Fibroblast of peridontal ligament (primary cell): ENCODE measurements around the gene SLC26A5.
"Not testable (repeated sequence)": the region's sequence is repeated elsewhere in the genome, so short reads cannot be mapped to it uniquely, and the experiment has no call there.

Source experiments
- DNase-seq: peaks from one replicate; pipeline ENCODE4 v3.0.0-alpha.2; 2010; ENCODE audit errors: extremely low read depth

The SLC26A5 gene, protein sequence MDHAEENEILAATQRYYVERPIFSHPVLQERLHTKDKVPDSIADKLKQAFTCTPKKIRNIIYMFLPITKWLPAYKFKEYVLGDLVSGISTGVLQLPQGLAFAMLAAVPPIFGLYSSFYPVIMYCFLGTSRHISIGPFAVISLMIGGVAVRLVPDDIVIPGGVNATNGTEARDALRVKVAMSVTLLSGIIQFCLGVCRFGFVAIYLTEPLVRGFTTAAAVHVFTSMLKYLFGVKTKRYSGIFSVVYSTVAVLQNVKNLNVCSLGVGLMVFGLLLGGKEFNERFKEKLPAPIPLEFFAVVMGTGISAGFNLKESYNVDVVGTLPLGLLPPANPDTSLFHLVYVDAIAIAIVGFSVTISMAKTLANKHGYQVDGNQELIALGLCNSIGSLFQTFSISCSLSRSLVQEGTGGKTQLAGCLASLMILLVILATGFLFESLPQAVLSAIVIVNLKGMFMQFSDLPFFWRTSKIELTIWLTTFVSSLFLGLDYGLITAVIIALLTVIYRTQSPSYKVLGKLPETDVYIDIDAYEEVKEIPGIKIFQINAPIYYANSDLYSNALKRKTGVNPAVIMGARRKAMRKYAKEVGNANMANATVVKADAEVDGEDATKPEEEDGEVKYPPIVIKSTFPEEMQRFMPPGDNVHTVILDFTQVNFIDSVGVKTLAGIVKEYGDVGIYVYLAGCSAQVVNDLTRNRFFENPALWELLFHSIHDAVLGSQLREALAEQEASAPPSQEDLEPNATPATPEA

DNA sequence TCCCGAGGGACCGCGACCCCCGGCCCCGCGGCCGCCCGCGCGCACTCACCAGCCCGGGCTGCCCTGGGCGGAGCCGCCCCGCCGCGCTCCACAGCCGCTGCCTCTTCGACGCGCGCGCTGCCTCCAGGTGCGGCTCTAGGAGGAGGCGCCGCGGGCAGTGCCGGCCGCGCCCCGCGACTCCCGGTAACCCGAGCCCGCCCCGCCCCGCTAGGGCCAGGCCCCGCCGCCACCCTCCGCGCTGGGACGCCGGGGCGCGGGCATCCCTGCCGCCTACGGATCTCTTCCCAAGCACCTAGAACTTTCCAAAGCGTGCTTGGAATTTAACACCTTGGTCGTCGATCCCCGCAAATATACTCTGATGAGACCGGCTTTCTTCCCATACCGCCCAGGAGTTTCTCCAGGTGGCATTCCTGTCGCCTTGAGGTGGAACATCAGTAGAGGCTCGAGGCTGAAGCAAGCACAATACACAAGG is at the start of gene SLC26A5:
Gene SLC26A5, minus strand, starts transcription at position 159 of the 472 bp plus-strand sequence. CDS start 24,693 bp downstream, outside the sequence.
- no peak for DNase-seq

DNA sequence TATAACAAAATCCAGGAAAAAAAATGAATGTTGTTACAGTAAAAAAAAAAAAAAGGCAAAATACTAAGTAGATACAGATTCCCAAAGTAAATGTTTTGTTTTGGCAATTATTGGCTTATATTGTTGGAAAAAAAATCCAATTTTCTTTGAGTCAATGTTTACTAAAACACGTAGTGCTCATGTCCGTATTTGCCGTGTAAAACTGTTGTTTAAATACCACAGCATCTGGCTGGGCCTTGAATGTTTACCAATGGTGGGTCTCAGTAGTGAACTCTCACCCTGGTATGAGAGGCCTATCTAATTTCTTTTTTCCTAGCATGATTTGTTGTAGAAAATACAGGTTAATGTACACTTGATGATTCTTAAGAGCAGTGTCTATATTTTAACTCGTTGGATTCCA is 41.4 kb upstream of the SLC26A5 start:
- no peak for DNase-seq

DNA sequence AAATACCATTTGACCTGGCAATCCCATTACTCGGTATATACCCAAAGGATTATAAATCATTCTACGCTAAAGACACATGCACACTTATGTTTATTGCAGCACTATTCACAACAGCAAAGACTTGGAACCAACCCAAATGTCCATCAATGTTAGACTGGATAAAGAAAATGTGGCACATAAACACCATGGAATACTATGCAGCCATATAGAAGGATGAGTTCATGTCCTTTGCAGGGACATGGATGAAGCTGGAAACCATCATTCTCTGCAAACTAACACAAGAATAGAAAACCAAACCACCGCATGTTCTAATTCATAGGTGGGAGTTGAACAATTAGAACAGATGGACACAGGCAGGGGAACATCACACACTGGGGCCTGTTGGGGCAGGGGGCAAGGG is 40.9 kb upstream of the SLC26A5 start:
- not testable (repeated sequence) for DNase-seq

DNA sequence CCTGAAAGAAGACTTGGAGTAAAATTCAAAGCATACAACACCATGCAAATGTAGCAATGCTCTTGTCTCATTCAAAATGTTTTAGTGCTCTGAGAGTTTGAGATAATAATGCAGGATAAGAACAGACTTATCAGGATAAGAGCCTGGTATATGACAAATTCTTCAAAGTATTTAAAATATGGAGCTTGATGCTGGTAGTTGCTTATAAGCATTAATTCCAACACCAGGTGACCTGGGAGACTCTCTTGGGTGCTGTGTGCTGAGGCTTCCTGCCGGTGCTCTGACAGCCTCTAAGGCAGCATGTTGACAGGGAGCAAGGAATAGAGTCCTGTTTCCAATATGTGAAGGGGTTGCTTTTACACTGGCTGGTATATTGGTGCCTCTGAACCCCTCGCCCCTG is 34.8 kb upstream of the SLC26A5 start:
- no peak for DNase-seq

DNA sequence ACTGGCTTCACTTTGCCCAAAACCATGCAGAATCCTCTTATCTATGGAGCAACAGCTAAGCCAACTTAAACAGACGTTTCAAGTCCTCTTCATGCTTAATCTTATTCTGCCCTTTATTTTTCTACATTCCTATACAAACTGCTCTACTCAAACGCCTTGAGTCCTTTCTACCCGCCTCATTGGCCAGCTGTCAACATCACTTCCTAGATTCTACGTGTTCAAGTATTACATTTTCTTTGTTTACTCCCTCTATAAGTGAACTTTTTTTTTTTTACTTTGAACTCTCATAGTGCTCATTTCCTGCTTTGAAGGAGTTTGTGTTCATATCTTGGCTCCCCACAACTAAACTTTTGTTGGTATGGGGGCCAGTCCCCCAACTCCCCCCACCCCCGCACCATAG is 28.9 kb upstream of the SLC26A5 start:
- no peak for DNase-seq

DNA sequence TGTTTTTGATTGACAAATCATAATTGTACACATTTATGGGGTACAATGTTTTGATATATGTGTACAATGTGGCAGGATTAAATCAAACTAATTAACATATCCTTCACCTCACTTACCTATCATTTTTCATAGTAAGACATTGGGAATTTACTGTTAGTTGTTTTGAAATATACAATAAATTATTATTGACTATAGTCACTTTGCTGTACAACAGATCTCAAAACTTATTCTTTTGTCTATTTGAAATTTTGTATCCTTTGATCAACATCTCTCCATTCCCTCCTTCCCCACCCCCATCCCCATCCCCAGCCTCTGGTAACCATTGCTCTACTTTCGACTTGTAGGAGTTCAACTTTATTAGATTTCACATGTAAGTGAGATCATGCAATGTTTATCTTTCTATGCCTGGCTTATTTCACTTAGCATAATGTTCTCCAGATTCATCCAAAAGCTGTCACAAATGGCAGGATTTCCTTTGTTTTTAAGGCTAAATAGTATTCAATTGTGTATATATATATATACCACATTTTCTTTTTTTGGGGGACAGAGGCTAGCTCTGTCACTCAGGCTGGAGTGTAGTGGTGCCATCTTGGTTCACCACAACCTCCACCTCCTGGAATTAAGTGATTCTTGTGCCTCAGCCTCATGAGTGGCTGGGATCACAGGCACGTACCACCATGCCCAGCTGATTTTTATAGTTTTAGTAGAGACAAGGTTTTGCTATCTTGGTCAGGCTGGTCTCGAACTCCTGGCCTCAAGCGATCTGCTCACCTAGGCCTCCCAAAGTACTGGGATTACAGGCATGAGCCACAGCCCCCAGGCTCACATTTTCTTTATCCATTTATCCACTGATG is 23.3 kb upstream of the SLC26A5 start:
- DNase-seq, result no peak

DNA sequence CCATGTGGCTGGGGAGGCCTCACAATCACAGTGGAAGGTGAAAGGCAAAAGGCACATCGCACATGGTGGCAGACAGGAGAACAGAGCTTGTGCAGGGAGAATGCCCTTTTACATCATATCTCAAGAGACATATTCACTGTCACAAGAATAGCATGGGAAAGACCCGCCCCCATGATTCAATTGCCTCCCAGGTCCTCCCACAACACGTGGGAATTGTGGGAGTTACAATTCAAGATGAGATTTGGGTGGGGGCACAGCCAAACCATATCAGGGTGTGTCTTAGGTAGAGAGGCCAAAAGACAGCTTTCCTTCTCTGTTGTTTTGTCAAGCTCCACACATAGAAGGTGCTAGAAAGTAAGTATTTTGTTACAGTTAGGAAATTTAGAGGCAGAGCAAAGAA is 20.8 kb upstream of the SLC26A5 start:
- DNase-seq, result no peak

DNA sequence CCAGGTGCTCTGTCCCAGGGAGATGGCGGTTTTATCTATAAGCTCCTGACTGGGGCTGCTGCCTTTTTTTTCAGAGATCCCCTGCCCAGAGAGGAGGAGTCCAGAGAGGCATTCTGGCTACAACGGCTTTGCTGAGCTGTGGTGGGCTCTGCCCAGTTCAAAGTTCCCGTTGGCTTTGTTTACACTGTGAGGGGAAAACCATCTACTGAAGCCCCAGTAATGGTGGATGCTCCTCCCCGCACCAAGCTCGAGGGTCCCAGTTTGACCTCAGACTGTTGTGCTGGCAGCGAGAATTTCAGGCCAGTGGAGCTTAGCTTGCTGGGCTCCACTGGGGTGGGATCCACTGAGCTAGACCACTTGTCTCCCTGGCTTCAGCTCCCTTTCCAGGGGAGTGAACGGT is 16.4 kb upstream of the SLC26A5 start:
- no peak for DNase-seq

DNA sequence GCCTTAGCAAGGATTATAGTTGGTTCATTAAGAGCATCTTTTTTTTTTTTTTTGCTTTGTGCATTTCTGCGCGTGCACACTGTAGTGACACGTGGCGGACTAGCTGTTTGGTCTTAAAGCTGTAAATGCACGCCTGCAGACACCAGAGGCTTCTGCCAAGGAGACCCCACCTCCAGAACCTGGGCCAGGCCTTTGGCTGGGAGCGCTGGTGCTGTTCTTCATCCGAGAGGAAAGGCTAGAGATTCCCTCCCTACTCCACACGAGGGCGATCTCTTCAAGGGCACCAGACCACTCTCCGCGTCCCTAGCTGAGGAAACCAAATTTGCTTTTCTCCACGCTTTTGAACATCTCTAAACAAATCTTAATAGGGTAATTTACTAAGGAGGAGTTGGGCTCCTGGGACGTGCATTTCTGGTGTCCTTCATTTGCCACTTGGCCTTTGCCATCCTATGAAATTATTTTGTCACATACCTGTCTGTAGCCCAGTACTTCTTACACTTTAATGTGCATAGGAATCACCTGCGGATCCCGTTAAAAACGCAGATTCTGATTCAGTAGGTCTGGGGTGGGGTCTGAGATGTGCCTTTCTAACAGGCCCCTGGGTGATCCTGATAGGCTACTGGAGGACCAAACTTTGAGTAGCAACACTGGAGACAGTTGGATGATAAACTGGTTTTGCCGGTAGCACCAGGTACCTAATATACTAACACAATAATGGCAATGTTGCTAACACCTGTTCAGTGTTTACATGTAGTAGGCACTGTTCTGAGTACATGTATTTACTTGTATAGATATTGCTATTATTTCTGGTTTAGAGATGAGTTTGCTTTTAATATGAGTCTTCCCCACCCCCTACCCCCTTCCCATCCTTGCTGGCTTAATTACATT is 1.3 kb upstream of the SLC26A5 start:
- peak; percentile 45 for DNase-seq

DNA sequence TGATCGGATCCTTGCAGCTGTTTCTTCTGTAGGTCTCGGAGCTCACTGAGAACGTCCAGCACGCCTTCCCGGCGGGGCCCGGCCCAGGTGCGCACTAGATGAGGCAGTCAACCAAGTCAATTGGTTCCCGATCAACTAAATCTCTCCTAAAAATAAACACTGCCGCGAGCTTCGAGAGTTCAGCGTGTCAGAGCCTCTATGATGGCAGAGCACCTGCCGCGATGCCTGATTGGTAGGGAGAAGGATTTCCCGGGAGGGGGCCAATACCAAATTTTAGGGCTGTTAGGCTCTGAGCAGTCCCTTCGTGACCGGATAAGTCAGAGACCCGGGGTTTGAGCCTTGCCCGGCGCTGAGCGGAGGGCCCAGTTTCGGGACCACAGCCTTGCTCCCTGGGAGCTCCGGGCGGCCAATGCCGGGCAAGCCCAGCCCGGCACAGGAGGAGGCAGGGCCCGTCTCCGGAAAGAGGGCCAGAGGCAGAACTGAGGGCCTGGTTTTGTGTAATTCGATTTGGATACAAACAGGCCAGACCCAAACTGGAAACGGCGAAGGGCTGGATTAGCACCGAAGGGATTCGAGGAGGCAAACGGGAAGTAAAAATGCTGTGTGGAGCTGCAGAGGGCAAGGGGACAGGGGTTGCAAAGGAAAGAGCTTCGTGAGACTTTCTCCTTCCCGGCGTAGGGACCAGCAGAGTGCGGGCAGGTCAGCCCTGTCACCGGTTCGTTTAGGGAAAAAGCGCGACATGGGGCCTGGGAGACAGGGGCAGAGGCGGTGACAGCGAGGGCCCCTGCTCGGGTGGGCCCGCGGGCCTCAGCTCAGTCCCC is 569 bp downstream of the SLC26A5 start:
- peak; percentile 8 for DNase-seq

DNA sequence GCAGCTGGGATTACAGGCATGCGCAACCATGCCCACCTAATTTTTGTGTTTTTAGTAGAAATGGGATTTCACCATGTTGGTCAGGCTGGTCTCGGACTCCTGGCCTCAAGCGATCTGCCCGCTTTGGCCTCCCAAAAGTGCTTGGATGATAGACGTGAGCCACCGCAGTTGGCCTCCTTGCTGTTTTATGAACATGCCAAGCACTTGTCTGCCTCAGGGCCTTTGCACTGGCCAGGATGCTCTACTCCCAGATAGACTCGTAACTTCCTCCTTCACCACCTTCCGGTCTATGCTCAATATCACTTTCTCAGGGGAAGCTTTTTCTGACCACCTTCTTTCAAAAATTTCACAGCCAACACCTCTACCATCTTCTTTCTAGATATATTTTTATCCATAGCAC is 6.3 kb downstream of the SLC26A5 start:
- no peak for DNase-seq

DNA sequence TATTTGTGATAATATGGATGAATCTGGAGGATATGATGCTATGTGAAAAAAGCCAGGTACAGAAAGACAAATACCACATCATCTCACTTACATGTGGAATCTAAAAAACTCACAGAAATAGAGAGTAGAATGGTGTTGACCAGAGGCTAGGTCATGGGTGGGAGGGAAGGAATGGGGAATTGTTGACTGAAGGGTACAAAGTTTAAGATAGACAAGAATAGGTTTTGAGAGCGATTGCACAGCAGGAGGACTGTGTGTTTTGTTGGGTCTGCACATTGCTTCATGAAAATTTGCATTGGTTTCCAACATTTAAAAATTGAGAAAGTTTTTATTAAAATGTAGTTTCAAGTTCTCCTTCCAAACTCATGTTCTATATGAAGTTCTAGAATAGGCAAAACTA is 8.4 kb downstream of the SLC26A5 start:
- no peak for DNase-seq

DNA sequence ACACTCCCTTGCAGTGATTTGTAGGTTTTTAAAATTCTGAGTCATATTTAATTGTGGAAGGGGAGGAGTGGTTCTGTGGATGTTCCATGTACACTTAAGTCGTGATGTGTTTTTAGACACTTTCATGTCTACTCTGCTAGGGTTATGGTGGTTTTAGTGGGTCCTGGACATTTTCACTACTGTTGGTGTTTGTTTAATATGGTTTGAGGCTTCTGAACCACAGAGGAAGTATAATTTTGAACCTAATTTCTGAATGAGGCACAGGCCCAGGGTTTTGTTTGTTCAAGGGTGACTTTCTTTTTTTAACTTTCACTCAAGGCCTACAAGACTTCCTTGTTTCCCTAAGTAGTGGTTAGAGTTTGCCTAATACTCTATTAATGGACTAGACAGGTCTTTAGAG is 13.3 kb downstream of the SLC26A5 start:
- peak; percentile 7 for DNase-seq

DNA sequence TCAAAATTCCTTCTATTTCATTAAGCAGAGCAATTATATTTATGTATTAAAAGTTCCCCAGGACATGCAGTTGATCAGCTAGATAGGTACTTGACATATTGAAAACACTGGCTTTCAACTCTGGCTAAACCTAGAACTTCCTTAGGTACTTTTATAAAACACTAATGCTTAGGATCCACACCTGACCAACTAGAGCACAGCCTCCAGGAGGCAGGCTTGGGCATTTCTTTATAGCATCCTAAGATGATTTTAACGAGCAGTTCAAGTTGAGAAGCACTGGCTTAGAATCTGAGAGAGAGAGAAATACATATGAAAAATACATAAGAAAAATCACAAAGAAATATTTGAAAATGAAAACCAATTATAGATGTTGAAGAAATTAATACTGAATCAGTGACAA is 20.8 kb downstream of the SLC26A5 start:
- no peak for DNase-seq

DNA sequence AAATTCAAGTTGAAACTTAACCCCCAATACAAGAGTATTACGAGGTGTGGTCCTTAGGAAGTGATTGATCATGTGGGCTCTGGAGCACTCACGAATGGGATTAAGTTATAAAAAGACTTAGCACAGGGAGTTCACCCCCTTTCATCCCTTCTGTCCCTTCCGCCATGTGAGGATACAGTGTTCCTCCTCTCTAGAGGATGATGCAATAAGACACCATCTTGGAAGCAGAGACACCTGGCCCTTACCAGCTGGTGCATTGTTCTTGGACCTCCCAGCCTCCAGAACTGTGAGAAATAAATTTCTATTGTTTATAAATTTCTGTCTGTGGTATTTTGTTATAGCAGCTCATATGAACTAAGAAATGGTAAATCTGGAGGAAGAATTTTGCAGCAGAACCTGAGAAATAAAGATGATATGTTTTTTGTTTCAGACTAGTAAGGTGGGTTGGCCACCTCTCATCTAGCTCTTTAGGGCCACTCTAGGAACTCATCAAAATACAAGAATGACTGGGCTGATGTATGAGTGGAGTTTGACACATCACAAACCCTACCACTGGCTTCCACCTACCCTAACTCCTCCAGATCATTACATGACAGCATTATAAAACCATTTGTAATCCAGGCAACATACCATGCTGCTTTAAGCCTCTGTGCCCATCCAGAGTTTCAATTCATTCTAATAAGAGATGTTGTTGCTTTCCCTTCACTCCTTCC is 22.4 kb downstream of the SLC26A5 start:
- no peak for DNase-seq

DNA sequence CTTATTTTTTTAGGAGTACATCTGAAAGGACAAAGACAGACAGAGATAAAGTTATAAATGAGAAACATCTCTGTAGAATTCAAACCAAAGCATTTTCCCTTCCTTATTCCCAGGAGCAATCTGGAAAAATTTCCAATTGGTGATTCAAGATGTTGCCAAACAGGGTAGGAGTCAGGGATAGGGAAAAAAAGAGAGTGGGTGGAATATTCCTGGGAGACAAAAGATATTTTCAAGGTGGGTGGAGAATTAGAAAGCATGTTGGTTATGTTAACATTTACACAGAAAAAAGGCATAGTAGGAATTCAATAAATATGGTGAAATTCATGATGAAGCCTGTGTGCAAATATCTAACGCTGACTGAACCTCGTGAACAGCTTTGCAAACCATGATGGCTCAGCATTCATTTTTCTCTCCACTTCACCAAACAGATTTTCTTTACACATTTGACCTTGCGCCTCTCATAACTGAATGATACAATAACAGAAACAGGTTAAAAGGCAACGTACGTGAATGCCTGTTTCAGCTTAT is 25.1 kb downstream of the SLC26A5 start:
- no peak for DNase-seq

DNA sequence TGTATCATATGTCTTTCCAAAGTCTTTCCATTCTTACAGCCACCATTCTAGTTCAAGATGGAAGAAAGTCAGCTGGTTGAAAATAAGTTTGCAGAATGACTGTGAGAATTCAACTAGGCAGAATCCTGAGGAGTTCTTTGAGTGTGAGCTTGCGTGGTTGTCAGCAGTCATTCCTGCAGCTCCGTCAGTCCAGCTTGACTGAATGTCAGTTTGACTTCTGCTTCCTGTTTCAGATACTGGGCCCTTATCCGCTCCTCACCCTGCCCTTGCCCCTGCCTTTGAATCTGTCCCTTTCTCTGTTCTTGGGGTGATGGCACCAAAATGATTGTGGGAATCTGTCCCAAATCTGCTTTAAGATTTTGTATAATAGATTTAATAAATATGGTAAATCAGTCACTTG is 27.8 kb downstream of the SLC26A5 start:
- no peak for DNase-seq

DNA sequence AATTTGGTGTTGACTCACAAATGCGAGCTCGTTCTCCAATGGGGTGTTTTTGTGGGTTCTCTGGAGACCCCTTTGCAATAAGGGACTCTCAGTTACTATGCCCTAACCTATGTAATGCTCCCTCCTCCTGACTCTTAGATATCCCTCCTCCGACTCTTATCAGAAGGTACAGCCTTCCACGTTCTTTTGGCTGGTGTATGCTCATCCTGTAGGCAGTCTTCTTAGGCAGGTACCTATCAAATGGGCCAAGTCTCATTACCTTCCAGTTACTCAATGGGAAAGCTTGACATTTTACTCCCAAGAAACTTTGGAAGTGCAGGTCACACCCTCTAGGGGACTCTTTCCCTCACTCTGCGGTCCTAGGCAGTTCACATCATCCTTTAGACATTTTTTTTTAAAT is 32.6 kb downstream of the SLC26A5 start:
- DNase-seq, result no peak

DNA sequence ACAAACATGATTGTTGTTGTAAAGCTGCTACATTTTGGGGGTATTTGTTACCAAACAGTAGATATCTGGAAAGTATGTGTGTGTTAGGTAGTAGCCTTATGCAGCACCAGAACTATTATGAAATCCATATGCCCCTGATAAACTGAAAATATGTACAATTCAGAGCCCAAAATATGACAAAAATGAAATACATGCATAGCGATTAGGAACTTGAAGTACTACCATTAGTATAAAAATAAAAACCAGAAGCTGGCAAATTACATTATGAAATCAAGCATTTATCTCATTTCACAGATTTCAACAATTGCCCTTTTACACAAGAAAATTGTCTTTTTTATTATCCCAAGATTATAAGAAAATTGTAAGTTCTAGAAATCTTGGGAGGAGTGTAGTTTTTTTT is 33.9 kb downstream of the SLC26A5 start:
- DNase-seq, result no peak
